22Rv1 (cell line): ENCODE data around the gene EXOG.
A peak's percentile ranks its signal among the peaks of the same experiment; 100 is the strongest.

Experiments
- H3K27ac ChIP-seq: fragments of 450-650 bp; 2 replicates; pipeline ENCODE4 v1.5.1; 2017
- CTCF ChIP-seq: fragments of 450-650 bp; IDR thresholded peaks from 2 replicates; pipeline ENCODE4 v1.5.1; 2017; ENCODE audit warnings: mild to moderate bottlenecking
- ZFX ChIP-seq: fragments of 450-650 bp; IDR thresholded peaks from 2 replicates; pipeline ENCODE4 v1.6.1; 2017; ENCODE audit warnings: antibody characterized with exemption, borderline replicate concordance

The EXOG gene

GRCh38 chr3:38475716-38476115 is 20.4 kb upstream of the EXOG start:
- H3K27ac ChIP-seq: no peak overlapping the region
- TF ChIP-seq ZFX: no peak
- TF ChIP-seq CTCF: no peak

GRCh38 chr3:38476157-38476756 is 19.9 kb upstream of the EXOG start:
- no peak overlapping the region for H3K27ac ChIP-seq
- TF ChIP-seq ZFX: no peak

GRCh38 chr3:38477057-38477820 is 18.9 kb upstream of the EXOG start:
- no peak for TF ChIP-seq CTCF
- no peak for TF ChIP-seq ZFX
- no peak overlapping the region for H3K27ac ChIP-seq

- TF ChIP-seq CTCF (no peak), ZFX (no peak)
- H3K27ac ChIP-seq: no peak overlapping the region
These were observed 18.2 kb upstream of the EXOG start for GRCh38 chr3:38477839-38478450.

GRCh38 chr3:38478901-38479300 is 17.2 kb upstream of the EXOG start:
- TF ChIP-seq ZFX (no peak), CTCF (no peak)

GRCh38 chr3:38479431-38480092 is 16.6 kb upstream of the EXOG start:
- TF ChIP-seq ZFX: no peak
- peak; percentile 94 for TF ChIP-seq CTCF
- no peak overlapping the region for H3K27ac ChIP-seq

More at GRCh38 chr3:38478901-38479300, 17.2 kb upstream of the EXOG start:
- H3K27ac ChIP-seq: no peak overlapping the region

- no peak for TF ChIP-seq ZFX
- TF ChIP-seq CTCF: peak; percentile 70
- no peak overlapping the region for H3K27ac ChIP-seq
These were observed 16.1 kb upstream of the EXOG start for GRCh38 chr3:38480093-38480445.
